Amniotic epithelial cell (primary cell): ENCODE data around the gene CDH16.
"Not testable (repeated sequence)": the region's sequence is repeated elsewhere in the genome, so short reads cannot be mapped to it uniquely, and the experiment has no call there.

Source experiments
- DNase-seq: peaks from one replicate; pipeline ENCODE4 v3.0.0-alpha.2; 2010; ENCODE audit warnings: low read depth

The CDH16 gene

DNA sequence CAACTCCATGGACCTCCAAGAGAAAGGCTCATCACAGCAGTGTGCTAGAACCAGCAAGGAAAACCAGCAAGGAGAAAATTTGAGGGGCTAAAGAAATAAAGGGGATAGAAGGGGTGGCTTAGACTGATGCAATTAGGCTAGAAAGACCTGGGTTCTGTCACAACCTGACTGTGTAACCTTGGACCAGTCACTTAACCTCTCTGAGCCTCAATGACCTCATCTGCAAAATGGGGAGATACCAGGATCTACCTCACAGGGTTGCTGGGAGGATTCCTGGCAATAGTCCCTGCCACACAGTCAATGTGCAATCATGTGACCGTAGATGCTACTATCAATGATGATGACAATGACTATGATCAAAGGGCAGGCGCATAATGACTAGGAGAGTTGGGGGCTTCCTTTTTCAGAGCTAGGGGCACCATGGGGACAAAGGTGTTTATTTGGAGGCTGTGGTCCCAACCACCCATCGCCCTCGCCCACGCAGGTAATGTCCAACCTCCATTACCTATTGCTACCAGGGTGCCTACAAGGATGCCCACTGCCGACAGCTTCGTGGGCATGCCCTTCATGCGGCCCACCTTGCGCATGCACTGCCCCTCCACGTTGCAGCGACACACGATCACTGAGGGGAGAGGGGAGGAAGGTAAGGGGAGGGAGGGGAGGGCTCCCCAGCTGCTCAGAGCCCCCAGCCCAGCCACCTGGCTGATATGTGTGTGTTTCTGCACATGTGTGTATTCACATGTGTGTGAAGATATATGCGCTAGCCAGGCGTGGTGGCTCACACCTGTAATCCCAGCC, 9.7 kb downstream of the CDH16 start:
- DNase-seq = no peak

GRCh38 chr16:66908116-66908515, 10.6 kb downstream of the CDH16 start:
- DNase-seq = no peak

- DNase-seq = no peak
Measured at GRCh38 chr16:66906916-66907836, 11.5 kb downstream of the CDH16 start.

DNA sequence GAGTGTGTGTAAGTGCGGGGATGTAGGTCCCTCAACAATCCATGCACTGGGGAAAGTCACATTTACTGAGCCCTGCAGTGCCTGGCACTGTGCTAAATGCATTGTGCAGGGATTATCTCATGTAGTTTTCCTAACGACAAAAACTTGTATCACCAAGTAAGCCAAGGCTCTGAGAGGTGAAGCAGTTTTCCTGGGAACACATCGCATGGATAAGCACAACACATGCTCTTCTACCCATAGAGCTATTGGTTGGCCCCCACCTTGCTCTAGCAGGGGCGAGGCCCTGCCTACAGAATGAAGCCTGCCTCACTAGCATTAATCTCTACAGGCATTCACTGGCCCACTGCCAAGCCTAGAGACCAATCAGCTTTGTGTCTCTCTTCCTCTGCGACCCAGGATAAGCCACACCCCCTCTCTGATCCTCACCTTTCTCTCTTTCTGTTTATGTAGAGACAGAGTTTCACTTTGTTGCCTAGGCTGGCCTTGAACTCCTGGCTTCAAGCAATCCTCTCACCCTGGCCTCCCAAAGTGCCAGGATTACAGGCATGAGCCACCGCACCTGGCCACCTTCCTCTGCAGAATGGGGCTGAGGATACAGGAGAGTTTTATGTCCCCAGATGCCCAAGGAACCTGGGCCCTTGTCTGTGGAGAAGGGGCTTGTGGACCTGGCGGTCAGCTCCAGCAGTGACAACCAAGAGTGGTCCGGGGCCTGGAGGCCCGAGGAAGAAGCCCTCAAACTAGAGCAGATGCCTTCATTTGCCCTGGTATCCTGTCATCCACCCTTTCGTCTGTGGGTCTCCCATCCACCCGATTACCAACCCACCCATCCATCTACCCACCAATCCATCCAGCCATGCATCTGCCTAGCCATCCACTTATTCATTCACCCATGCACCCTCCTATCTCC, 12.8 kb downstream of the CDH16 start:
- peak; percentile 43 for DNase-seq

DNA sequence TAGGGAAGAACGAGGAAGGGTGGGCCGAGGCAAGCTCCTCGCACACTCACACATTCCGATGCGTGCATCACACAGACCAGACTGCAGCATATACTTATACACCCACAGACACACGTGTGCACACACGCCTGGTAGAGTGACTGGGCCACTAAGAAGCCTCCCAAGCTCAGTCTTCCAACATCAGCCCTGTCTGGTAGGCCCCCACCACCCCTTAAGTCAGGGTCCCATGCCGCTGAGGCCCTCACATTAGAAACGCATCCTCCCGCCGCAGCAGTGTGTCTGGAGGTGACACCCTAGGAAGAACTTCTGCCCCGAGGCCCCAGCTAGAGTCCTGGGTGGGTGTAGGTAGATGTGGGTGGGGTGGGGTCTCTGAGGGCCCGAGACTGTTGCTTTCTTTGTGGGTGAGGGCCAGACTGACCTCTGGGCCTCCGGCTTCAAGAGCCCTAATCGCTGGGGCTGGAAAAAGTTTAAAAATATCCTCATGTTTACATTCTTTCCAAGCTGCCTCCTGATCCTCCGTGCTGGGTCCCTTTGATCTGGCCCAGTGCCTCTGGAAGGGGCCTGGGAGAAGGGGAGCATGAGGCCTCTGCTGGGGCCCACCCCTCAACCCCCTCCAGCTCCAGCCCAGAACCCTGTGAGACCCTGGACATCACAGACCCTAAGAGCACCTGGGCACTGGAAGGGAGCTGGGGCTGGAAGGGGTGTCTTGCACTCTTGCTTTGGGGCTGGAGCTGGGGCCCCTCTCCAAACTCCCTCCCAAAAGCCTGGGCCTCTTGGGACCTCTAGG, 13.6 kb downstream of the CDH16 start:
- peak; percentile 62 for DNase-seq

DNA sequence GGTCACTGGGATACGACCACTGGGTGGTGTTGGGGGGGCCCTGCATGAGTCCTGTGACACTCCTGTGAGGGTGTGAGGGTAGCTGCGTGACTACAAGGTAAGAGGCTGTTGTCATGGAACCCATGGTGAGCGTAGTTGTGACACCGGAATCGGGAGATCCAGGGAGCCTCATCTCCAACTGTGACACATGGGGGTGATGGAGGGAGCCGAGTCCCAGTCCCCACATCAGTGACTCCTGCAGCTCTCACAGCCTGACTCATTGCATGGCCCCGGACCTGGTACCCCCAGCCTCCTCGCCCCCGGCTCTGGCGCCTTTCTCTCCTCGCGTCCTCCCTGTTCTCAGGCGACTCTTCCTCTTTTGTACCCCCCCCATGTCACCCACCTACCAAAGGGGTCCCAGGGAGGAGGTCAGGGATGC, 14.2 kb downstream of the CDH16 start:
- no peak for DNase-seq

GRCh38 chr16:66903544-66904427, 14.9 kb downstream of the CDH16 start:
- no peak for DNase-seq

- DNase-seq = no peak
Measured at GRCh38 chr16:66902648-66903543, 15.8 kb downstream of the CDH16 start.

- no peak for DNase-seq
Measured at GRCh38 chr16:66901626-66902025, 17.1 kb downstream of the CDH16 start.

- DNase-seq = no peak
Measured at GRCh38 chr16:66900721-66901441, 17.8 kb downstream of the CDH16 start.

- peak; percentile 91 for DNase-seq
Measured at GRCh38 chr16:66899945-66900710, 18.6 kb downstream of the CDH16 start.

- peak; percentile 86 for DNase-seq
Measured at GRCh38 chr16:66899310-66899944, 19.3 kb downstream of the CDH16 start.

GRCh38 chr16:66898933-66899309, 19.8 kb downstream of the CDH16 start:
- DNase-seq = no peak

DNA sequence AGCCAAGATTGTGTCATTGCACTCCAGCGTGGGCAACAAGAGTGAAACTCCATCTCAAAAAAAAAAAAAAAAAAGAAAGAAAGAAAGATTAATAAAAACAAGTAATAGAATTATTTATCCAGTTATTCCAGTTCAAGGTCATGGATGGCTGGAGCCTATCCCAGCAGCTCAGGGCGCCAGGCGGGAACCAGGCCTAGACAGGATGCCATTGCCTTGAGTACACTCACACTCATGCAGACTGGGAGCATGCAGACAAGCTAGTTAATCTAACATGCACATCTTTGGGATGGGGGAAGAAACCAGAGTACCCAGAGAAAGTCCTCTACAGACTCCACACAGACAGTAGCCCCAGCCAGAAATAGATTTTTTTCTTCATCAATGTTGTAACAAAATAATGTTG, 20.5 kb downstream of the CDH16 start:
- peak; percentile 75 for DNase-seq

DNA sequence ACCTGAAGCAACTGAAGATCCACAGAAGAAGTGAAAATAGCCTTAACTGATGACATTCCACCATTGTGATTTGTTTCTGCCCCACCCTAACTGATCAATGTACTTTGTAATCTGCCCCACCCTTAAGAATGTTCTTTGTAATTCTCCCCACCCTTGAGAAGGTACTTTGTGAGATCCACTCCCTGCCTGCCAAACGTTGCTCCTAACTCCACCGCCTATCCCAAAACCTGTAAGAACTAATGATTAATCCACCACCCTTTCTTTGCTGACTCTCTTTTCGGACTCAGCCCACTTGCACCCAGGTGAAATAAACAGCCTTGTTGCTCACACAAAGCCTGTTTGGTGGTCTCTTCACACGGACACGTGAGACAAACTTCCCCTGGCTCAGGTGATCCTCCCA, 22.0 kb downstream of the CDH16 start:
- not testable (repeated sequence) for DNase-seq

- DNase-seq = no peak
Measured at GRCh38 chr16:66895999-66896398, 22.7 kb downstream of the CDH16 start.

GRCh38 chr16:66895689-66895979, 23.1 kb downstream of the CDH16 start:
- DNase-seq = no peak
